LNCAP (cell line): ENCODE measurements around the gene GSN.

Experiments used
- CTCF ChIP-seq: fragments of 450-650 bp; IDR thresholded peaks from 2 replicates; pipeline ENCODE4 v1.5.1; 2017; ENCODE audit warnings: mild to moderate bottlenecking

GSN gene

GRCh38 chr9:121326901-121327613 is 59.1 kb downstream of the GSN start:
- TF ChIP-seq CTCF, result no peak

DNA sequence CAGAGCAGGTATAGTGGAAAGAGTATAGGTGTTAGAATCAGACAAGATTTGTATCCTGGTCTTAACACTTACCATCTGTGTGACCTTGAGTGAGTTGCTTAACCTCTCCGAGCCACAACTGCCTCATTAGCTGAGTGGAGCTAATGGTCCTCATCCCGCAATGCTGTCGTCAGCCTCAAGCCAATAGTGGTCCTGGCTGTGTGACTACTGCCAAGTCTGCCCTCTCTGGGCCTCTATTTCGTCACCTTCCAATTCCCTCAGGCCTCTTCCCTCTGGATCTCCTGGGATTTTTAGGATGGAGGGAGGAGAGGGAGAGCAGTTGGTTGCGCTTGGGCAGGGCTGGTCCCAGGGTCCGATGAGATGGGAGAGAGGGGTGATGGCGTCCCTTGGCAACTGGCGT is 60.5 kb downstream of the GSN start:
- TF ChIP-seq CTCF, result no peak

- TF ChIP-seq CTCF, result no peak
Observed at GRCh38 chr9:121328876-121329681, 61.1 kb downstream of the GSN start.

DNA sequence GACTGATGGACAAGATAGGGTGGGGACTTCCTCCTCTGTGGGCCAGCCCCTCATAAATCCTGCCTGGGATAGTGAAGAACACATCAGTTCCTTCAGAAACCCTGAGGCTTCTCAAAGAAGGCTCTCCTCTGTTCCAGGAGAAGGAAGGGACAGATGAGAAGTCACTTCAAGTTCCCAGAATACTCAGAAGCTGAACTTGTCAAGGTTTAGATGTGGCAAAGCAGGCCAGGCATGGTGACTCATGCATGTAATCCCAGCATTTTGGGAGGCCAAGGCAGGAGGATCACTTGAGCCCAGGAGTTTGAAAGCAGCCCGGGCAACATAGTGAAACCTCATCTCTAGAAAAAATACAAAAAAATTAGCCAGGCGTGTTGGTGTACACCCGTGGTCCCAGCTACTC is 63.6 kb downstream of the GSN start:
- no peak for TF ChIP-seq CTCF

- no peak for TF ChIP-seq CTCF
Observed at GRCh38 chr9:121331992-121332685, 64.2 kb downstream of the GSN start.

DNA sequence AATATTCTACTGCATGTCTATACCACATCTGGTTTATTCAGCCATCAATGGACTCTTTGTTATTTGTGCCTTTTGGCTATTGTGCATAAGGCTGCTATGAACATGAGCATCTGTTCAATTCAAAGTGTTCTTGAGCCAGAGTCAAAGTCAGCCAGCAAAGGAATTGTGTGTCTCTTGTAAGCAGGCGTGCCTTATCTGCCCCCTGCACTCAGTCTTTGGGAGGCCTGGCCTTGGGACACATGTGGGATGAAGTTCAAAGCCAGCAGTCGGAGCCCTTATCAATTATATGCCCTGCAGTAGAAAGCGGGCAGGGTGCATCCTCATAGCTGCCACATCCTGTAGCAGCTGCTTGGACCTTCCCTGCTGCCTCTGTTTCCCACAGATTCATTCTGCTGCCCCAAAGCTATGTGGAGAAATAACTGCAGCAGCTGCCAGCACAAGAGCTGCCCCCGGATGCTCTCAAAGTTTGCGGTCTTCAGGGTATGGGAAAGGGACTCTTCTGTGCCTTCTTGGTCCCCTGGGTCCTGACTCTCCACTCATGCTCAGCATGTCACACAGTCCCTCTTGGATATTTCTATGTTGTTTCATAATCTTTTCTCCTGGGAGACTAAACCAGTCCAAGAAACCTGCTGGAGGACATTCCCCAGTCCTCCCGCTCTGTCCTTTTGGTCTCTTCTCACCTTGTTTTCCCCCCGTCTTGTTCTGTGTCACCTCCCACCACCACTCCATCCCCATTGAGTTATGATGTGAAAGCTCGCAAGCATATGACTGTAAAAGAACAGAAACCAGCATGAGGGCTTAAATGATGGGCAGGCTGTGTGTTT is 66.2 kb downstream of the GSN start:
- no peak for TF ChIP-seq CTCF

- no peak for TF ChIP-seq CTCF
Observed at GRCh38 chr9:121336665-121337064, 68.7 kb downstream of the GSN start.
